Measurements from ENCODE around the gene IRF5. TPM values are rescaled to one million over a fixed set of nuclear protein-coding genes. Genes with fewer than 3 reads are reported as not detected.

Gene IRF5
- total RNA-seq, 2 donors from 2014 or later = 5.0 to 9.7 TPM

- H3K27ac ChIP-seq = no peak overlapping the region
- intact Hi-C loops (cut with DNase I) = no loop called here
Observed at GRCh38 chr7:128974241-128974934, 36.7 kb downstream of the IRF5 start.

GRCh38 chr7:128982105-128982504 is 44.4 kb downstream of the IRF5 start:
- Histone ChIP-seq H3K4me3 (no peak overlapping the region), H3K4me1 (no peaks in the 10 kb centered on the region), H3K27me3 (no peaks in the 10 kb centered on the region), H3K9ac (ENCODE audit: low read depth in 2 of 2, low read length in 2 of 2) (no peak overlapping the region), H3K9me3 (no peaks in the 10 kb centered on the region), H3K27ac (no peak overlapping the region), H3K36me3 (peaks cover 14% of the 10 kb centered on the region)
- no peak for TF ChIP-seq CTCF (IDR thresholded peaks at IDR 0.05)
- intact Hi-C loops (cut with DNase I) = no loop called here
- no peak for DNase-seq

More at GRCh38 chr7:128974241-128974934, 36.7 kb downstream of the IRF5 start:
- Histone ChIP-seq H3K4me3 (no peak overlapping the region), H3K27me3 (no peaks in the 10 kb centered on the region), H3K4me1 (no peaks in the 10 kb centered on the region), H3K9me3 (no peaks in the 10 kb centered on the region), H3K36me3 (peaks cover 7% of the 10 kb centered on the region), H3K9ac (ENCODE audit: low read depth in 2 of 2, low read length in 2 of 2) (no peak overlapping the region)
- no peak for DNase-seq
- no peak for TF ChIP-seq CTCF (IDR thresholded peaks at IDR 0.05)

- H3K4me1 ChIP-seq = no peaks in the 10 kb centered on the region
- no peak overlapping the region for H3K27ac ChIP-seq
- H3K27me3 ChIP-seq = no peaks in the 10 kb centered on the region
- intact Hi-C loops (cut with DNase I) = no loop called here
- no peak overlapping the region for H3K9ac ChIP-seq (ENCODE audit: low read depth in 2 of 2, low read length in 2 of 2)
- no peaks in the 10 kb centered on the region for H3K9me3 ChIP-seq
- DNase-seq = no peak
- H3K36me3 ChIP-seq = peaks cover 7% of the 10 kb centered on the region
- TF ChIP-seq CTCF (IDR thresholded peaks at IDR 0.05) = no peak
- H3K4me3 ChIP-seq = no peak overlapping the region
Observed at GRCh38 chr7:128985660-128986059, 47.9 kb downstream of the IRF5 start.

GRCh38 chr7:128986609-128987008 is 48.9 kb downstream of the IRF5 start:
- DNase-seq = no peak
- H3K27ac ChIP-seq = no peak overlapping the region
- no peaks in the 10 kb centered on the region for H3K9me3 ChIP-seq
- H3K36me3 ChIP-seq = peaks cover 7% of the 10 kb centered on the region
- TF ChIP-seq CTCF (IDR thresholded peaks at IDR 0.05) = no peak
- no peaks in the 10 kb centered on the region for H3K4me1 ChIP-seq
- no peak overlapping the region for H3K4me3 ChIP-seq
- H3K9ac ChIP-seq (ENCODE audit: low read depth in 2 of 2, low read length in 2 of 2) = no peak overlapping the region
- intact Hi-C loops (cut with DNase I) = no loop called here
- H3K27me3 ChIP-seq = no peaks in the 10 kb centered on the region

- Histone ChIP-seq H3K36me3 (no peaks in the 10 kb centered on the region), H3K9ac (ENCODE audit: low read depth in 2 of 2, low read length in 2 of 2) (no peak overlapping the region), H3K9me3 (no peaks in the 10 kb centered on the region), H3K4me1 (no peaks in the 10 kb centered on the region), H3K4me3 (no peak overlapping the region), H3K27ac (no peak overlapping the region), H3K27me3 (no peaks in the 10 kb centered on the region)
- no peak for DNase-seq
- no peak for TF ChIP-seq CTCF (IDR thresholded peaks at IDR 0.05)
- intact Hi-C loops (cut with DNase I) = no loop called here
Observed at GRCh38 chr7:128988372-128988771, 50.6 kb downstream of the IRF5 start.
